Measurements from ENCODE around the gene MYRIP. TPM values are rescaled to one million over a fixed set of nuclear protein-coding genes. Genes with fewer than 3 reads are reported as not detected.

The MYRIP gene
- total and polyA plus RNA-seq, 2 of the 4 experiments (the other 2 are of a cell fraction), result not detected

- ATAC-seq (ENCODE audit: low read depth), result no peak
- Histone ChIP-seq H4K20me1 (ENCODE audit: insufficient read depth, low read length) (no peaks in the 10 kb centered on the region), H3K4me3 (ENCODE audit: insufficient read depth, low read depth, low read length) (no peak overlapping the region), H3K14ac (replicated peaks; ENCODE audit: low read depth, low read length) (no peak overlapping the region), H3K4me1 (ENCODE audit: control insufficient read depth, insufficient read depth, low read length) (no peaks in the 10 kb centered on the region), H4K5ac (ENCODE audit: low read depth, low read length) (no peak overlapping the region), H4K8ac (ENCODE audit: low read depth in 2 of 2, low read length in 2 of 2) (no peak overlapping the region), H3K27me3 (ENCODE audit: control insufficient read depth, insufficient read depth, low read length) (no peaks in the 10 kb centered on the region), H2AK9ac (replicated peaks; ENCODE audit: low read depth, low read length, poor library complexity) (no peak overlapping the region), H3K27ac (ENCODE audit: insufficient read depth, low read length) (no peak overlapping the region), H3K23ac (ENCODE audit: low read depth, low read length) (no peak overlapping the region), H3K9ac (ENCODE audit: low read depth, low read length) (no peak overlapping the region), H3K79me1 (ENCODE audit: low read depth in 1 of 2, low read length in 2 of 2) (no peaks in the 10 kb centered on the region), H2BK20ac (ENCODE audit: low read depth, low read length) (no peak overlapping the region), H2BK120ac (ENCODE audit: low read depth, low read length) (no peak overlapping the region), H2BK15ac (ENCODE audit: low read depth, low read length) (no peak overlapping the region), H3K4me2 (ENCODE audit: low read depth, low read length) (no peak overlapping the region), H2BK5ac (ENCODE audit: low read depth, low read length, poor library complexity, severe bottlenecking) (no peak overlapping the region), H2AFZ (replicated peaks; ENCODE audit: low read length, poor library complexity) (no peak overlapping the region), H3K36me3 (ENCODE audit: control insufficient read depth, insufficient read depth, low read length) (no peaks in the 10 kb centered on the region), H3K4ac (ENCODE audit: low read depth, low read length) (no peak overlapping the region), H3K9me1 (ENCODE audit: insufficient read depth, low read length) (no peaks in the 10 kb centered on the region), H2AK5ac (ENCODE audit: low read depth, low read length) (no peak overlapping the region), H3K9me3 (ENCODE audit: control insufficient read depth, insufficient read depth, low read length) (0 out of 2 replicates have a peak, but pooled peaks cover 2% of the 10 kb centered on the region), H4K91ac (ENCODE audit: insufficient read depth, low read depth, low read length) (no peak overlapping the region), H3K18ac (ENCODE audit: low read depth, low read length) (no peak overlapping the region), H3K56ac (ENCODE audit: extremely low read depth, insufficient read depth, low read length) (no peak overlapping the region)
- dilution Hi-C loops (cut with HindIII; ENCODE audit: low sequenced_read_pairs, unreplicated experiment) (no loop called here), intact Hi-C loops (cut with micrococcal nuclease) (no loop called here), in situ Hi-C loops (cut with MboI; ENCODE audit: low sequenced_read_pairs) (no loop called here)
- TF ChIP-seq SMC3 (IDR thresholded peaks at IDR 0.05; ENCODE audit: low read depth, low read length), result no peak
- TF ChIP-seq RFX5 (IDR thresholded peaks at IDR 0.05; ENCODE audit: low read depth, low read length), result no peak
- TF ChIP-seq USF2 (IDR thresholded peaks at IDR 0.05; ENCODE audit: low read depth, low read length), result no peak
- no peak for TF ChIP-seq CHD1 (IDR thresholded peaks at IDR 0.05; ENCODE audit: low read depth, low read length)
- TF ChIP-seq POLR2A (IDR thresholded peaks at IDR 0.05; ENCODE audit: low read depth, low read length), result no peak
- no peak for TF ChIP-seq RAD21 (IDR thresholded peaks at IDR 0.05; ENCODE audit: low read length)
- no peak for TF ChIP-seq CEBPB (IDR thresholded peaks at IDR 0.05; ENCODE audit: low read depth, low read length)
- TF ChIP-seq CTCF (conservative IDR thresholded peaks at IDR 0.05; ENCODE audit: low read depth, low read length), result no peak
- ChIA-PET CTCF (no interaction called here), POLR2A (ENCODE audit: unreplicated experiment) (no interaction called here)
- no peak for DNase-seq
- no TSS peak for BruUV-seq (replicated peaks)
- WGBS, 2 experiments (ENCODE audit: extremely low coverage in 2 of 2, insufficient read length in 1 of 2), result no CpG with 5 or more reads among the region's 1 CpG
These were observed 431.5 kb downstream of the MYRIP start for GRCh38 chr3:40240921-40241320.
